Stimulated activated CD4-positive, alpha-beta T cell treated with anti-CD3 and anti-CD28 coated beads, Interleukin-12 subunit alpha, Interleukin-12 subunit beta, amount 100 ng/mL, for 24 hours (primary cell): ENCODE measurements around the gene SEC24D.
"Not testable (repeated sequence)": the region's sequence is repeated elsewhere in the genome, so short reads cannot be mapped to it uniquely, and the experiment has no call there.

Experiments used
- DNase-seq, 2 experiments: peaks; one replicate each; pipeline ENCODE4 v3.0.0-alpha.2; 2020; ENCODE audit warnings: low read depth in 2 of 2

The SEC24D gene

GRCh38 chr4:118810991-118811764 is 24.7 kb downstream of the SEC24D start:
- no peak for DNase-seq

DNA sequence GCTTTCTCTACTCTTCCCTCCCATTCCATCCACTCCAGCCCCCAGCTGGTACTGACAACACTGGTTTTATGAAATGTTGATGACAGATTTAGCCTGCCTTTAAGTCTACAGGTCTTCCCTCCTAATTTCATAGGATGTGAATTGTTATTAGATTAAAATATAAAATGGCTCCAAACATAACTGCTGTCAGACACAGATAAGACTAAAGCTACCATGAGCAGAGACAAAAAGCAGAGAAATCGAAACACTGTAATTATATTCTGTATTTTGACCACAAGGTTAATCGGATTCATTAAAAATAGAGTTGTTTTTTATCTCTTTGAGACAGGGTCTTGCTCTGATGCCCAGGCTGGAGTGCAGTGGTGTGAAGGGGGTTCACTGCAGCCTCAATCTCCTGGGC is 28.3 kb downstream of the SEC24D start:
- no peak for DNase-seq

- DNase-seq = no peak
Observed at GRCh38 chr4:118803253-118803652, 32.7 kb downstream of the SEC24D start.

- no peak for DNase-seq
Observed at GRCh38 chr4:118801895-118802575, 33.9 kb downstream of the SEC24D start.

DNA sequence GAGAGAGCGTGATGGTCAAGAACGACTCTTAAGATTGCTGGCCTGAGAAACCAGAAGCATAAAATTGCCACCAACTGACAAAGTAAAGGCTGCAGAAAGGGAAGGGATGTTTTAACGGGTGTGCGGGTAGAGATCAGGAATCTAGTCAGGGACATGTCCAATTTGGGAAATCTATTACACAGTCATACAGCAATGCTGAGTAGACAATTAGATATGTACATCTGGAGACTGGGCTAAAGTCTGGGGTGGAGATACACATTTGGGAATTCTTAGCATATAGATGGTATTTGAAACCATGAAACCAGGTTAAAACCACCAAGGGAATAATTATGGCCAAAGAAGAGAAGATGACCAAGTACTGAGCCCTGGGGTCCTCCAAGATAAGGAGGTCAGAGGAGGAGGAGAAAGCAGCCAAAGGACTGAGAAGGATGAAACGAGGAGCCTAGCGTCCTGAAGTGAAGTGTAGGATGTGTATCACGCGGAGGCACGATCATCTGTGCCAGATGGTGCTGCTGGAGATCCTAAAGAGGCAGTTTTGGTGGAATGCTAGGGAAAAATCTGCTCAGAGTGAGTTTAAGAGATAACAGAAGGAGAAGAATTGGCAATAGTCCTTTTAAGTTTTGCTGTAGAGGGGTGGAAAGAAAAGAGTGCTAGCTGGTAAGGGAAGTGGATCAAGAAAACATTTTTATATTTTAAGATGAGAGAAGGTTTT is 36.5 kb downstream of the SEC24D start:
- DNase-seq = no peak

DNA sequence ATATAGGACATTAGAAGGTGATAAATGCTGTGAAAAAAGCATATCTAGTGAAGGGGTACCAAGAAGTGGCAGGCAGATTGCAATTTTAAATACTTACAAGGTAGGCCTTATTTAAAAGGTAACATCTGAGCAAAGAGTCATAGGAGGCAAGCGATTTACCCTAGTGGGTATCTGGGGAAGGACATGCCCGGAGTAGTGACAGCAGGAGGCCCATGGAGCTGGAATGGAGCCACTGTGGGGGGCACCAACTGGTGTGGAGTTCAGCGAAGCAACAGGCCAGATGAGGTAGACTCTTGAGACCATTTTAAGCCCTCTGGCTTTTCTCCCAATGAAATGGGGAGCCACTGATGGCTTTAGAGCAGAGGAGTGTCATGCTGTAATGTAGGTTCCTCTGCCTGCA is 37.3 kb downstream of the SEC24D start:
- no peak for DNase-seq

DNA sequence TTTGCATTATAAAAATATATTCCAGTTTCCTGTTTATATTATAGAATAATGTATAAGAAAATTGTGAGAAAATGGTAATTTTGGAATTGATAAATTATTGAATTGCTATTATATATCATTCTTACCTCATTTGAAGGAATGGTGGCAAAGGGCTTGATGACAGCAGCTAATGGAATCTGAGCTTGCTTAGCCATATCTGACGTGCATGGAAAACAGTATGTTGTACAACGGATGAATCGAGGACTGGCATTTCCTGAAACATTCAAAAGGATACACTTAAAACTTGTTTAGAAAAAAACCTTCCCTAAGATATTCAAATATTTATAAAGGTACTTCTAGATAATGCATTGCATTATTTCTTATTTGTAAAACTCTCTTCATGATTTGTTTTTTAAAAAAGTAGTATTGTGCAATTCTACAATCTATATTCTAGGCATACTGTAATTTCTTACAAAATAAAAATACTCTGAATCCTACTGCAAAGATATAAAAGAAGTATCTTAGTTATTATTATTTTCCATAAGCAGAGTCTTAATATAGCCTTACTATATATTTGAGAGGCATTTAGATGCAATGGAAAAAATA is 38.3 kb downstream of the SEC24D start:
- no peak for DNase-seq

- DNase-seq = not testable (repeated sequence)
Observed at GRCh38 chr4:118791690-118792446, 44.1 kb downstream of the SEC24D start.

DNA sequence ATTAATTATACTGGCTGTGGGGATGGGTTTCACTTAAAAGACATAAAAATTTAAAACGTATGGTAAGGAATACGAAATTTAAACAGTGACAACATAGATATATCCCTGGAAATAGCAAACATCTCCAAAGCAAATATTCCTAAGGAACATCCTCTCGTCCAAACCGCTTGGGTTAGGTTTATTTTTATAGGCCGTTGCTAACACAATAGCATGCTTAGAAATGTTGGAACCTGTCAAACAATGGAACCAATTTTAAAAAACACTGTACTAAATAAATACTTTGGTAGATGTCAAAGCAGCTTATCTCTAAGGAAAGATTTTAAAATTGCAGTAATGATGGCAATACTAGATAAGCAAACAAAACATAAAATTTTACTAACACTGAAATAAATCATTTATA is 45.4 kb downstream of the SEC24D start:
- DNase-seq = no peak

DNA sequence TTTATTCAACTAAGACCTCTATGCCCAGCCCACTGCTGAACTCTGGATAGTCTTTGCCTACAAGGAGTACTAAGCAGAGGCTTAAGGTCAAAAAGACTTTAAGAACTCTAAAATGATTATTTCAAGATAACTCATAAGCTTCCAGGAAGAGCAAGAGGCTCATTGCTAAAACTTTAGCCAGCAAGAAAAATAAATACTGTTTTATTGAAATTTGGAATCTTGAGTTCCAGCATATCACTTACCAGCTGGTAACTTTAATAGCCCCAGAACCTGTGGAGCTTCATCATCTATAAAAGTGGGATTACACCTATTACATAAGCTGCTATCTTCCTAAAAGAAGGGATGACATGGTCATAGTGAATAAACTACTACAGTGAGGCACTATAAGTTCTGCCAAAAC is 47.0 kb downstream of the SEC24D start:
- no peak for DNase-seq

- DNase-seq = no peak
Observed at GRCh38 chr4:118787844-118788380, 48.0 kb downstream of the SEC24D start.

DNA sequence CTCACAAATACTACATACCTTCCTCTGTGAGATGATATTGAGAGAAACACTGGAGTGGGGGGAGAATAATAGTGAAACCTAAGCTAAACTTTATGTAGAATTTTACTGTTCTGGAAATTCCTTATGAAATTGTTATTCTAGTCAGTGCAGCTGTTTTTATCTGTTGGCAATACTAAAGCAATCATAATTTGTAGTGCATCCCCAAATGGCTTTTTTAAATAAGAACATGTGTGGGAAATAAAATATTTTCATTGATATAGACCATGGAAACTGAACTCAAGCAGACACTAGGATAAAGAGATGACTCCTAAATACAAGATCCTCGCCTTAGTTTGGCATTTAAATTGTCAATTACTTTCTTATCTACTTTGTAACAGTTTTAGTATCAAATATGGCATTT is 51.1 kb downstream of the SEC24D start:
- no peak for DNase-seq

GRCh38 chr4:118783887-118784286 is 52.0 kb downstream of the SEC24D start:
- no peak for DNase-seq

DNA sequence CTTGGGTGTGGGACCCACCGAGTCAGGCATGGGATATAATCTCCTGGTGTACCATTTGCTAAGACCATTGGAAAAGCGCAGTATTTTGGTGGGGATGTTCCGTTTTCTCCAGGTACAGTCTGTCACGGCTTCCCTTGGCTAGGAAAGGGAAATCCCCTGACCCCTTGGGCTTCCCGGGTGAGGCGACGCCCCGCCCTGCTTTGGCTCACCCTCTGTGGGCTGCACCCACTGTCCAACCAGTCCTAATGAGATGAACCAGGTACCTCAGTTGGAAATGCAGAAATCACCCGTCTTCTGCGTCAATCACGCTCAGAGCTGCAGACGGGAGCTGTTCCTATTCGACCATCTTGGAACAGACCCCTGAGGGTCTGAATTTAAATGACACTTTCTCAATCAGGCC is 53.0 kb downstream of the SEC24D start:
- DNase-seq = not testable (repeated sequence)

DNA sequence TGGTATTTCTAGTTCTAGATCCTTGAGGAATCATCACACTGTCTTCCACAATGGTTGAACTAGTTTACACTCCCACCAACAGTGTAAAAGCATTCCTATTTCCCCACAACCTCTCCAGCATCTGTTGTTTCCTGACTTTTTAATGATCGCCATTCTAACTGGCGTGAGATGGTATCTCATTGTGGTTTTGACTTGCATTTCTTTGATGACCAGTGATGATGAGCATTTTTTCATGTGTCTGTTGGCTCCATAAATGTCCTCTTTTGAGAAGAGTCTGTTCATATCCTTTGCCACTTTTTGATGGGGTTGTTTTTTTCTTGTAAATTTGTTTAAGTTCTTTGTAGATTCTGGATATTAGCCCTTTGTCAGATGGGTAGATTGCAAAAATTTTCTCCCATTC is 58.3 kb downstream of the SEC24D start:
- DNase-seq = not testable (repeated sequence)

DNA sequence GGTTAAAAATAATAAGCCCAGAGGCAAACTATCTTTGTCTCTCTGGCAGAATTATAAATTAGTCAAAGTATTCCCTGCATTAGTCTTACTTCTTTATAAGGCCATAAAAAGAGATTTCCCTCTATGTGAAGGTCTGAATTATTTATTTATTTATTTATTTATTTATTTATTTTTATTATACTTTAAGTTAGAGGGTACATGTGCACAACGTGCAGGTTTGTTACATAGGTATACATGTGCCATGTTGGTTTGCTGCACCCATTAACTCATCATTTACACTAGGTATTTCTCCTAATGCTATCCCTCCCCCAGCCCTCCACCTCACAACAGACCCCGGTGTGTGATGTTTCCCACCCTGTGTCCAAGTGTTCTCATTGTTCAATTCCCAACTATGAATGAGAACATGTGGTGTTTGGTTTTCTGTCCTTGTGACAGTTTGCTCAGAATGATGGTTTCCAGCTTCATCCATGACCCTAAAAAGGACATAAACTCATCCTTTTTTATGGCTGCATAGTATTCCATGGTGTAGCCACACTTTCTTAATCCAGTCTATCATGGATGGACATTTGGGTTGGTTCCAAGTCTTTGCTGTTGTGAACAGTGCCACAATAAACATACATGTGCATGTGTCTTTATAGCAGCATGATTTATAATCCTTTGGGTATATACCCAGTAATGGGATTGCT is 58.8 kb downstream of the SEC24D start:
- not testable (repeated sequence) for DNase-seq

DNA sequence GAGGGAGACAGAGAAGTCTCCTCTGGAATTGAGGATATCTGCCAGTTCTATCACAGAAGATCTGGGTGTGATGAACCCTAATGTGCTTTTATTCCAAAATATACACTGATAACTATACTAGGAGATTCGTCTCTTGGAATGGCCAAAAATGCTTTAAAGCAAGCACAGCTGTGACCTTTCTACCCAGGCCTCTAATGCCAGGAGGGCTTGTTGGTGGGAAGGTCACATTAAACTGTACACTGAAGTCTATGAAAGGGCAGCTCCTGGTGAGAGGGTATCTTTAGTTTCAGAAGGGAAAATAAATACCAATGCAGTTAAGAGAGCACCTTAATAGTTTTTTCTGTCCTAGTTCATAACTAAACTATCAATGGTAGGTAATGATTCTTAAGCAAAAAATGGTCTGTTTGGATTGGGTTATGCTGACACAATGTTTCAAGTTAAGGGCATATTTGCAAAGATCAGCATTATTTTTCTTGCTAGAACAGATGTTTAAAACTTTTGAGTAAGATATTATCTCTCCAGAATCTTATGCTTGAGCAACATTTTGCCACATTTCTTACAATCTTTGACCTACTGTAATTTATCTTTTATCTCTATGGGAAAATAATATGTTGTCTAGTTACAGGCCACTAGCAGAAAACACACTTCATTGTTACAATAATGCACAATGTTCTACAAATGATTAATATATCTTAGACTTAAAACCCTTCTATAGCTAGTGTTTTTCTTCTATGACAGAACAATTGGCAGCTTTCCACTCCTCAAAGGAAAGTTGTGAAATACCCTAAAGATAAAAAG is 59.6 kb downstream of the SEC24D start:
- no peak for DNase-seq

GRCh38 chr4:118775405-118775804 is 60.5 kb downstream of the SEC24D start:
- no peak for DNase-seq

DNA sequence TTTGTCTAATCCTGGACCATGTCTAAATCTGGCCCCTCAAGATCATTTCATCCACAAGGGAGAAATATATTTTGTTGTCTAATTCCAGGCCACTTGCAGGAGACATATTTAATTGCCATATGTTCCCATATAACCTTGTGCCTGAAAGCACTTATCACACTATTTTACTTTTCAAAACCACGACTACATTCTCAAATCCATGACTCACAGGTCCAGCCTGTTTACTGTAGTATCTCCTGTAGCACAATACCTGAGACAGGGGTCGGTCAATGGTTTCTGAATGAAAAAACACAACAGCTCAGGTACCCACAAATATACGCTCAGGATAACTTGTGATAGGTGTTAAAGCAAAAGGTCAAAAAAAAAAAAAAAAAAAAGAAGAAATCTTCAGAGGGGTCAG is 60.9 kb downstream of the SEC24D start:
- DNase-seq = no peak

- DNase-seq = no peak
Observed at GRCh38 chr4:118774321-118774720, 61.6 kb downstream of the SEC24D start.
